Measurements from ENCODE around the gene KPNA2.
"Not testable (repeated sequence)": the region's sequence is repeated elsewhere in the genome, so short reads cannot be mapped to it uniquely, and the experiment has no call there.

KPNA2 gene

DNA sequence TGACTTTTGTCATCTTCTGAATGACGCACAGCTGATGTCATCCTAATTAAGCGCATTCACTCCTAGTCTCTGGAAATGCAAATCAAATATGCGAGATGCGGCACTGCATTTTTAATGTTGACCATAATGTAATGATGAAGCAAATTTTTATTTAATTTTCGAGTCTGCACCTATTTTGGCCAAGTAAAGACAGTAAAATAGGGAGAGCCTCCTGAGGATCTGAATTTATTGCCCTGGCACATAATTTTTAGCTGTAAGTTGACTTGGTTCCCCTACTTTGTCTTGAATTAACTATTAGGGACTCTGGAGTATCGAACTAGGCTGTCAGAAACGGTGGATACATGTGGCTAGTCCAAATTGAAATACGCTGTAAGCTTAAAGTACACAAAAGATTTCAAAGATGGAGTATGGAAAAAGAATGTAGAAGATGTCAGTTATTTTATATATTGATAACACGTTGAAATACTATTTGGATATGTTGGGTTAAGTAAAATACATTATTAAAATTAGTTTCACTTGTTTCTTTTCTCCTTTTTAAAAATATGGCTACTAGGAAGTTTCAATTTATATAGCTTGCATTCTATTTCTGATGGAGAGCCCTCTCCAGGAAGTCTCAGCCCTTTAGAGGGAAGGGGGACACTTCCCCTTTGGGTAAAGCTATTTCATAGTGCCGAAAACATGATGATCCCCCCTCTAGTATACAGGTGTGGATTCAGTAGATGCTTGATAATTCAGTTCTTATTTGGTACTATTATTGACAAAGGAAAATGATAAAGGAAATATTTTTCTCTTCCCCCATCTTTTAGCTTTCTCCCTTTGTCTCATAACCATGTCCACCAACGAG lies 991 bp downstream of the KPNA2 start:
- no peak for TF ChIP-seq CTCF (IDR thresholded peaks at IDR 0.05)
- intact Hi-C loops (cut with DNase I; ENCODE audit: low total_unique reads) = loop anchor here (5.0 kb wide), 1 partner anchor 209 kb away; the partner anchor contains the start of gene BPTF
- Histone ChIP-seq H3K27ac (peak overlapping the region; percentile 63 to 73), H3K36me3 (peaks cover 15 to 40% (median 18%) of the 10 kb centered on the region in 3 donors), H3K27me3 (no peaks in the 10 kb centered on the region), H3K9me3 (no peaks in the 10 kb centered on the region), H3K4me1 (peaks cover 0 to 16% (median 8%) of the 10 kb centered on the region in 4 donors), H3K4me3 (peak overlapping the region; percentile 89 to 96)
- DNase-seq = no peak

- Histone ChIP-seq H3K36me3 (peaks cover 38 to 49% (median 42%) of the 10 kb centered on the region in 3 donors), H3K27ac (no peak overlapping the region), H3K9me3 (no peaks in the 10 kb centered on the region), H3K4me3 (no peak overlapping the region), H3K27me3 (no peaks in the 10 kb centered on the region), H3K4me1 (no peaks in the 10 kb centered on the region)
- TF ChIP-seq CTCF (IDR thresholded peaks at IDR 0.05) = no peak
- intact Hi-C loops (cut with DNase I; ENCODE audit: low total_unique reads) = no loop called here
- DNase-seq = no peak
Measured at GRCh38 chr17:68047153-68047846, 11.8 kb downstream of the KPNA2 start.

- DNase-seq = peak in 1 of 2 donors; percentile 35
- H3K4me3 ChIP-seq; H3K4me1 ChIP-seq; H3K9me3 ChIP-seq; H3K27me3 ChIP-seq; H3K27ac ChIP-seq; intact Hi-C loops (cut with DNase I; ENCODE audit: low total_unique reads): not testable (repeated sequence)
- peaks cover 35 to 42% (median 36%) of the 10 kb centered on the region in 3 donors for H3K36me3 ChIP-seq
Measured at GRCh38 chr17:68047890-68048542, 12.5 kb downstream of the KPNA2 start.

- Histone ChIP-seq H3K4me1 (peaks cover 0 to 4% (median under 1%) of the 10 kb centered on the region in 4 donors), H3K36me3 (peaks cover 25 to 32% (median 26%) of the 10 kb centered on the region in 3 donors), H3K9me3 (no peaks in the 10 kb centered on the region), H3K27me3 (no peaks in the 10 kb centered on the region), H3K4me3 (no peak overlapping the region), H3K27ac (no peak overlapping the region)
- TF ChIP-seq CTCF (IDR thresholded peaks at IDR 0.05) = no peak
- intact Hi-C loops (cut with DNase I; ENCODE audit: low total_unique reads) = no loop called here
- DNase-seq = no peak
Measured at GRCh38 chr17:68048996-68049395, 13.5 kb downstream of the KPNA2 start.

DNA sequence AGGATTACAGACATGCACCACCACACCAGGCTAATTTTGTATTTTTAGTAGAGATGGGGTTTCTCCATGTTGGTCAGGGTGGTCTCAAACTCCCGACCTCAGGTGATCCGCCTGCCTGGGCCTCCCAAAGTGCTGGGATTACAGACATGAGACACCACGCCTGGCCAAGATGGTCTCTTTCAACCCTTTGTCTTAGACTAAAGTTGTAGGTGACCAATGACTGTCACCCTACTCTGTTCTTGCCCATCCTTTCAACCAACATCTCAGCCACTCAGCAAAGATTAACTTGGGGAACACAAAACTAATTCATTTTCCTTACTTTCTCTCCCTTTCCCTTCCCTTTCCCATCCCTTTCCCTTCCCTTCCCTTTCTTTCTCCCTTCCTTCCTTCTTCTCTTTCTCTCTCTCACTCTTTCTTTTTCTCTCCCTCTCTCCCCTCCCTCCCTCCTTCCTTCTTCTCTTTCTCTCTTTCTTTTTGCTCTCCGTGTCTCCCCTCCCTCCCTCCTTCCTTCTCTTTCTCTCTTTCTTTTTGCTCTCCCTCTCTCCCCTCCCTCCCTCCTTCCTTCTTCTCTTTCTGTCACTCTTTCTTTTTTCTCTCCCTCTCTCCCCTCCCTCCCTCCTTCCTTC lies 14.4 kb downstream of the KPNA2 start:
- H3K9me3 ChIP-seq; DNase-seq; H3K4me3 ChIP-seq; intact Hi-C loops (cut with DNase I; ENCODE audit: low total_unique reads); H3K27me3 ChIP-seq; H3K27ac ChIP-seq: not testable (repeated sequence)
- Histone ChIP-seq H3K4me1 (peaks cover 0 to 11% (median 7%) of the 10 kb centered on the region in 4 donors), H3K36me3 (peaks cover 16 to 23% (median 17%) of the 10 kb centered on the region in 3 donors)

GRCh38 chr17:68051321-68052312 lies 16.1 kb downstream of the KPNA2 start:
- H3K27ac ChIP-seq = not testable (repeated sequence)

More at GRCh38 chr17:68051321-68052312, 16.1 kb downstream of the KPNA2 start:
- H3K4me1 ChIP-seq = peaks cover 0 to 12% (median 7%) of the 10 kb centered on the region in 4 donors
- intact Hi-C loops (cut with DNase I; ENCODE audit: low total_unique reads); H3K36me3 ChIP-seq; H3K27me3 ChIP-seq; H3K9me3 ChIP-seq; DNase-seq; H3K4me3 ChIP-seq: not testable (repeated sequence)
